Measurements from ENCODE around the gene ZBTB7C. TPM values are rescaled to one million over a fixed set of nuclear protein-coding genes. Genes with fewer than 3 reads are reported as not detected.

ZBTB7C gene
- total and polyA plus RNA-seq, 2 of the 8 experiments (the other 6 are each of a cell fraction or from before 2014, with no cell fraction given) = 0.15 to 0.45 TPM

- Histone ChIP-seq H3K56ac (replicated peaks; ENCODE audit: insufficient read length, low read depth, low read length) (no peak overlapping the region), H3K27me3 (replicated peaks in 1 of 4; ENCODE audit: control insufficient read depth in 3 of 4, extremely low read depth in 1 of 4, insufficient read depth in 3 of 4, low read length in 3 of 4) (no peaks in the 10 kb centered on the region; a peak in 1 of 7 replicates), H2AFZ (ENCODE audit: low read length) (no peak overlapping the region), H3K4me1 (replicated peaks in 1 of 4; ENCODE audit: control insufficient read depth in 3 of 4, insufficient read depth in 4 of 4, low read length in 3 of 4) (peaks cover 0 to 10% (median 0%) of the 10 kb centered on the region in 4 experiments; a peak in 3 of 7 replicates), H2BK12ac (ENCODE audit: low read depth, low read length) (no peak overlapping the region), H3K27ac (ENCODE audit: low read depth, low read length) (no peak overlapping the region), H3K79me2 (ENCODE audit: control insufficient read depth in 1 of 2, insufficient read depth in 2 of 2, low read length in 2 of 2) (no peaks in the 10 kb centered on the region), H2BK20ac (ENCODE audit: low read length) (no peak overlapping the region), H3K9me3 (ENCODE audit: insufficient read depth in 2 of 2, low read depth in 1 of 2, low read length in 1 of 2) (no peaks in the 10 kb centered on the region), H3K14ac (ENCODE audit: insufficient read length) (no peak overlapping the region), H2BK5ac (ENCODE audit: low read depth, low read length) (no peak overlapping the region), H2BK15ac (ENCODE audit: low read length) (no peak overlapping the region; the same call in 1 of the 2 replicates), H4K5ac (ENCODE audit: insufficient read length, low read depth, low read length) (no peak overlapping the region), H3K23ac (ENCODE audit: insufficient read length) (no peak overlapping the region), H3K4me3 (ENCODE audit: extremely low read depth in 1 of 4, insufficient read depth in 2 of 4, low read depth in 3 of 4, low read length in 4 of 4) (no peak overlapping the region), H4K8ac (ENCODE audit: extremely low read depth, insufficient read depth, low read length) (no peak overlapping the region), H3K23me2 (ENCODE audit: low read depth, low read length) (no peaks in the 10 kb centered on the region), H3K79me1 (ENCODE audit: low read depth, low read length) (no peaks in the 10 kb centered on the region), H2BK120ac (replicated peaks; ENCODE audit: low read depth, low read length) (no peak overlapping the region), H3K9ac (replicated peaks in 1 of 4; ENCODE audit: extremely low read depth in 1 of 4, low read depth in 3 of 4, low read length in 3 of 4) (no peak overlapping the region), H3K4me2 (ENCODE audit: insufficient read depth in 1 of 2, low read depth in 2 of 2, low read length in 2 of 2) (no peak overlapping the region), H4K91ac (replicated peaks; ENCODE audit: insufficient read length, low read length) (no peak overlapping the region), H3K36me3 (ENCODE audit: control insufficient read depth in 2 of 4, insufficient read depth in 4 of 4, low read length in 3 of 4) (no peaks in the 10 kb centered on the region), H2AK5ac (ENCODE audit: low read depth, low read length) (no peak overlapping the region), H3K4ac (replicated peaks; ENCODE audit: insufficient read length, low read depth, low read length) (no peak overlapping the region), H4K20me1 (replicated peaks in 1 of 2; ENCODE audit: control insufficient read depth in 1 of 2, insufficient read depth in 2 of 2, low read length in 2 of 2) (no peaks in the 10 kb centered on the region), H3K18ac (ENCODE audit: extremely low read depth, low read length) (no peak overlapping the region)
- DNase-seq (ENCODE audit: low read depth in 1 of 2, low spot score in 2 of 2) = no peak
- CTCF ChIA-PET (ENCODE audit: partially characterized antibody) = interaction anchor here (0.7 to 2.6 kb wide), 7 partner anchors 11 to 342 kb away, joined by 3 to 11 read pairs (median 3); no protein-coding TSS in a partner anchor
- TF ChIP-seq EGR1 (IDR thresholded peaks at IDR 0.05; ENCODE audit: borderline replicate concordance, low read depth, low read length) (no peak), PHF8 (conservative IDR thresholded peaks at IDR 0.05; ENCODE audit: low read depth, low read length) (no peak), ATF3 (IDR thresholded peaks at IDR 0.05; ENCODE audit: insufficient read depth, low read depth, low read length) (no peak), POLR2A (IDR thresholded peaks at IDR 0.05; ENCODE audit: control extremely low read depth in 1 of 2, low read depth in 2 of 2, low read length in 2 of 2) (no peak), ZNF274 (IDR thresholded peaks at IDR 0.05; ENCODE audit: borderline replicate concordance, extremely low read depth, low read length) (no peak), RFX5 (IDR thresholded peaks at IDR 0.05; ENCODE audit: borderline replicate concordance, low read depth, low read length) (no peak), RXRA (IDR thresholded peaks at IDR 0.05; ENCODE audit: insufficient read depth, low read depth, low read length) (no peak), ASH2L (IDR thresholded peaks at IDR 0.05; ENCODE audit: low read length) (no peak), SP1 (IDR thresholded peaks at IDR 0.05; ENCODE audit: low read depth, low read length) (no peak), ATF2 (IDR thresholded peaks at IDR 0.05; ENCODE audit: low read length) (no peak), SP4 (IDR thresholded peaks at IDR 0.05; ENCODE audit: low read length) (no peak)
- 88% methylated on average over 7 of the region's 7 CpGs; no CpG with 5 or more reads in 1 of the 2 experiments for WGBS, 2 experiments (ENCODE audit: extremely low coverage in 1 of 2, insufficient coverage in 1 of 2, insufficient read length in 1 of 2, insufficient replicate concordance in 2 of 2, low coverage in 1 of 2, low lambda C conversion rate in 2 of 2, missing lambda C conversion rate in 1 of 2)
- FAIRE-seq = no peak
- POLR2A ChIA-PET (ENCODE audit: partially characterized antibody) = interaction anchor here (0.6 to 1.3 kb wide), 2 partner anchors 13 to 14 kb away, joined by 3 to 4 read pairs; no protein-coding TSS in a partner anchor
Observed at GRCh38 chr18:48374423-48375149, 34.6 kb downstream of the ZBTB7C start.
